Posterior cingulate gyrus (tissue), 11 donors: ENCODE results near the gene SARS1.
A peak's percentile ranks its signal among the peaks of the same experiment; 100 is the strongest.

ENCODE experiments used
- DNase-seq, 10 donors: peaks; one replicate each; pipeline versions ENCODE4 v3.0.0 to v3.0.0-alpha.2; 2020 to 2021; ENCODE audit warnings: mixed read lengths in 3 of 10
- intact Hi-C: fragments of 100-400 bp; cut with DNase I; formaldehyde crosslinking; loops from one replicate; pipeline ENCODE4 v1.15.1; 2023

SARS1 gene

DNA sequence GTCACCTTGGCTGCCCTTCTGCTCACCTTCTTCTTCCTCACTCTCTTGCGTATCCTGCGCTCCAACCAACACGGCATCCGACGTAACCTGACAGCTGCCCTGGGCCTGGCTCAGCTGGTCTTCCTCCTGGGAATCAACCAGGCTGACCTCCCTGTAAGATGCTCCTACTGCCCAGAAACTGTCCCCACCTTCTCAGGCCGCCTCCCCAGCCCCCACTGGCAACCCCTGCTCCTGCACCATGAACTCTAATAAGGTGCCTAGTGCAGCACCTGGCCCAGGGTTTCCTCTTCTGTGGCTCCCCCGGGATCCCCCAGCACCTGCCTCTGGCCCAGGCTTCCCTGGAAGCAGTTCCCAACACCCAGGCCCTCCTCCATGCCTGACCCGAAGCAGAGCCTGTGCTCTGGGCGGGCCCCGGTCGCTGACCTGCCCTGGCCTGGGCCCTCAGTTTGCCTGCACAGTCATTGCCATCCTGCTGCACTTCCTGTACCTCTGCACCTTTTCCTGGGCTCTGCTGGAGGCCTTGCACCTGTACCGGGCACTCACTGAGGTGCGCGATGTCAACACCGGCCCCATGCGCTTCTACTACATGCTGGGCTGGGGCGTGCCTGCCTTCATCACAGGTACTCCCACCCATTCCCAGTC, 56.4 kb downstream of the SARS1 start:
- intact Hi-C loops, result loop anchor here (10.0 kb wide), 2 partner anchors 155 to 265 kb away; partner anchors contain the start of genes ELAPOR1 and GPR61
- peak in 2 of 10 donors; percentile 67 to 82 for DNase-seq

GRCh38 chr1:109270623-109271317, 57.1 kb downstream of the SARS1 start:
- peak in 2 of 10 donors; percentile 76 to 82 for DNase-seq
- intact Hi-C loops, result no loop called here

DNA sequence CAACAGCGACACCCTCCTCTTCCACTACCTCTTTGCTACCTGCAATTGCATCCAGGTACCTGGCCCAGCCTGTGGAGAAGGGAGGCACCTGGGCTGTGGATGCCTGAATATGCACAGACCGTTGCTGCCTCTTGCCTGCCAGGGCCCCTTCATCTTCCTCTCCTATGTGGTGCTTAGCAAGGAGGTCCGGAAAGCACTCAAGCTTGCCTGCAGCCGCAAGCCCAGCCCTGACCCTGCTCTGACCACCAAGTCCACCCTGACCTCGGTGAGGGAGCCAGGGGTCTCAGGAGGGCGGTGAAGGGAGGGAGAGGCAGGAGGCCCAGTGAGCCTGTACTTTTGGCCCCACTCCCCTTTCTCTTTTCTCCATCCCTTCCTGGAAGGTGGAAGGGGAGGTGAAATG, 57.7 kb downstream of the SARS1 start:
- DNase-seq, result peak in 3 of 10 donors; percentile 25 to 63 (median 56)
- intact Hi-C loops, result no loop called here

DNA sequence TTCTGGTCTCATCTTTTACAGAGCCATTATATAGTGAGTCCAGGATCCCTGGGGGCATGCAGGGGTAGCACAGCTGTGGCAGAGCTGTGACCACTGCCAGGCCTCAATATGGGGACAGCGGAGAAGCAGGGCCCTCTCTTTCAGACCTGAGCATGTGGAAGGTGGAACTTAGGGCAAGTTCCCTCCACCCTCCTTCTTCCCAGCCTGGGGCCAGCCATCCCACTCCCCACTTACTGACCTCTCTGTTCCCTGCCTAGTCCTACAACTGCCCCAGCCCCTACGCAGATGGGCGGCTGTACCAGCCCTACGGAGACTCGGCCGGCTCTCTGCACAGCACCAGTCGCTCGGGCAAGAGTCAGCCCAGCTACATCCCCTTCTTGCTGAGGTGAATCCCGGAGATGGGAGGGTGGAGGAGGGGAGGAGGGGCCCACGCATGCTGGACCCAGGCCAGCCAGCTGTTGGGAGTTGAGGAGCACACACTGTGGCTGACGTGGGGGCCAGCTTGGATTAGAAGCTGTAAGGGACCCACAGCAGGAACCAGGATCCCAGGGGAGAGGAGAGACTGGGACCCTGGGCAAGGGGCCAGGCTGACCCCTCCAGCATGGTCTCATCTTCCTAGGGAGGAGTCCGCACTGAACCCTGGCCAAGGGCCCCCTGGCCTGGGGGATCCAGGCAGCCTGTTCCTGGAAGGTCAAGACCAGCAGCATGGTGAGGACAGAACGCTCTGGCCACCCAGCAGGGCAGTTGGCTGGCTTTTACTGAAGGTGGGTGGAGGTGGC, 58.5 kb downstream of the SARS1 start:
- DNase-seq, result peak in 5 of 10 donors; percentile 12 to 77 (median 64)
- intact Hi-C loops, result no loop called here

DNA sequence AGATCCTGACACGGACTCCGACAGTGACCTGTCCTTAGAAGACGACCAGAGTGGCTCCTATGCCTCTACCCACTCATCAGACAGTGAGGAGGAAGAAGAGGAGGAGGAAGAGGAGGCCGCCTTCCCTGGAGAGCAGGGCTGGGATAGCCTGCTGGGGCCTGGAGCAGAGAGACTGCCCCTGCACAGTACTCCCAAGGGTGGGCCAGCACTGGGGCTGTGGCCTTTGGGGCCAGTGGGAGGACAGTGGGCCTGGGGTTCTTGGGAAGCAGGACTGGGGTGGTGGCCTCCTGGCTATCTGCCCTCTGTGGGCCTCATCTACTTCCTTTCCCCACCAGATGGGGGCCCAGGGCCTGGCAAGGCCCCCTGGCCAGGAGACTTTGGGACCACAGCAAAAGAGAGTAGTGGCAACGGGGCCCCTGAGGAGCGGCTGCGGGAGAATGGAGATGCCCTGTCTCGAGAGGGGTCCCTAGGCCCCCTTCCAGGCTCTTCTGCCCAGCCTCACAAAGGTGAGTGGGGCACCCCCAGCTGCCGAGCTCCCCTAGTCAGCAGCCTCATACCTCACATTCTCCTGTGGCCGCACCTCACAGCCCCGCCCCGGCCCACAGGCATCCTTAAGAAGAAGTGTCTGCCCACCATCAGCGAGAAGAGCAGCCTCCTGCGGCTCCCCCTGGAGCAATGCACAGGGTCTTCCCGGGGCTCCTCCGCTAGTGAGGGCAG, 59.3 kb downstream of the SARS1 start:
- intact Hi-C loops, result no loop called here
- DNase-seq, result peak in 4 of 10 donors; percentile 8 to 85 (median 42)

DNA sequence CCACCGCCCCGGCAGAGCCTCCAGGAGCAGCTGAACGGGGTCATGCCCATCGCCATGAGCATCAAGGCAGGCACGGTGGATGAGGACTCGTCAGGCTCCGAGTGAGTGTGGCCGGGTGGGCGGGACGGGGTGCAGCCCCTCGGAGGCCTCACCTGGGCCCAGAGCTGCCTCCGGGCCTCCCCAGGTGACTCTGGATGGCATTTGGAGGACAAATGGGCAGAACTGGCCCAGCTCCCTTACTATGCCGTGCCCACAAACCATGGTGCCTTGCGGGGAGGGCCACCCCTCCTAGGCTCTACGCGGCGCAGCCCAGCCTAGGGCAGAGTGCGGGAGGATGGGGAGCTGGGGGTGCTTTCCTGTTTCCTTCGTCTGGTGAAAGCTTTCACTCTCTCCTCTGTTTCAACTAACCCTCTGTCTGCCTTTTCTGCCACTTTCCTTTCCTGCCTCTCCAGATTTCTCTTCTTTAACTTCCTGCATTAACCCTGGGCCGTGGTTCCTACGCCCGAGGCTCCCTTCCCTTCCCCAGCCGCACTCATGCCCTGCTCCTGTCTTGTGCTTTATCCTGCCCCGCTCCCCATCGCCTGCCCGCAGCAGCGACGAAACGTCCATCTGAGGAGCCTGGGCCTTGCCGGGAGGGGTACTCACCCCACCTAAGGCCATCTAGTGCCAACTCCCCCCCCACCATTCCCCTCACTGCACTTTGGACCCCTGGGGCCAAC, 60.0 kb downstream of the SARS1 start:
- intact Hi-C loops, result no loop called here
- DNase-seq, result peak in 4 of 10 donors; percentile 23 to 77 (median 46)

DNA sequence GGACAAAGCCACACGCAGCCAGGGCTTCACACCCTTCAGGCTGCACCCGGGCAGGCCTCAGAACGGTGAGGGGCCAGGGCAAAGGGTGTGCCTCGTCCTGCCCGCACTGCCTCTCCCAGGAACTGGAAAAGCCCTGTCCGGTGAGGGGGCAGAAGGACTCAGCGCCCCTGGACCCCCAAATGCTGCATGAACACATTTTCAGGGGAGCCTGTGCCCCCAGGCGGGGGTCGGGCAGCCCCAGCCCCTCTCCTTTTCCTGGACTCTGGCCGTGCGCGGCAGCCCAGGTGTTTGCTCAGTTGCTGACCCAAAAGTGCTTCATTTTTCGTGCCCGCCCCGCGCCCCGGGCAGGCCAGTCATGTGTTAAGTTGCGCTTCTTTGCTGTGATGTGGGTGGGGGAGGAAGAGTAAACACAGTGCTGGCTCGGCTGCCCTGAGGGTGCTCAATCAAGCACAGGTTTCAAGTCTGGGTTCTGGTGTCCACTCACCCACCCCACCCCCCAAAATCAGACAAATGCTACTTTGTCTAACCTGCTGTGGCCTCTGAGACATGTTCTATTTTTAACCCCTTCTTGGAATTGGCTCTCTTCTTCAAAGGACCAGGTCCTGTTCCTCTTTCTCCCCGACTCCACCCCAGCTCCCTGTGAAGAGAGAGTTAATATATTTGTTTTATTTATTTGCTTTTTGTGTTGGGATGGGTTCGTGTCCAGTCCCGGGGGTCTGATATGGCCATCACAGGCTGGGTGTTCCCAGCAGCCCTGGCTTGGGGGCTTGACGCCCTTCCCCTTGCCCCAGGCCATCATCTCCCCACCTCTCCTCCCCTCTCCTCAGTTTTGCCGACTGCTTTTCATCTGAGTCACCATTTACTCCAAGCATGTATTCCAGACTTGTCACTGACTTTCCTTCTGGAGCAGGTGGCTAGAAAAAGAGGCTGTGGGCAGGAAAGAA, 61.1 kb downstream of the SARS1 start:
- DNase-seq, result peak in 5 of 10 donors; percentile 16 to 82 (median 74)
- intact Hi-C loops, result no loop called here

GRCh38 chr1:109275706-109276345, 62.1 kb downstream of the SARS1 start:
- peak in 5 of 10 donors; percentile 20 to 77 (median 44) for DNase-seq
- intact Hi-C loops, result no loop called here

- DNase-seq, result peak; percentile 71 to 97 (median 86)
- intact Hi-C loops, result loop anchor here (1.0 kb wide), 1 partner anchor 120 kb away; the partner anchor contains the start of gene SORT1
Measured at GRCh38 chr1:109277434-109278204, 63.9 kb downstream of the SARS1 start.

- DNase-seq, result peak in 3 of 10 donors; percentile 1 to 63 (median 14)
- intact Hi-C loops, result no loop called here
Measured at GRCh38 chr1:109279615-109280278, 66.0 kb downstream of the SARS1 start.

DNA sequence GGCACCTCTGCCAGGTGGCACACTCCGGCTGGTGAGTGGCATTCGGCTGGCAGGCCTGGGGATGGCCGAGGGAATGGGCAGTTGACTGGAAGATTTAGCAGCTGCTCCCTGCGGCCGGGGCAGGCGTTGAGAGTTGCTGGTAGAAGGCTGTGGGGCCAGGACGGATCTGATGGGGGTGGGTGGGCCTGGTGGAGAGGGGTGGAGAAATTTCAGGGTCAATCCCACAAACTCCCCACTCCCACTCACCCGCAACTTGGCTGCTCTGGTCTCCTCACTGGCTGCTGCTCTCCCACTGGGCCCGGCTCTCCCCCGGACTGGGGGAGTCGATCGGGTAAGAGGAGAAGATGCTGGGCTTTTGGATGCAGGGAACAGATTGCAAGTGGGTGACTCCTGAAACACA, 67.1 kb downstream of the SARS1 start:
- intact Hi-C loops, result no loop called here
- DNase-seq, result peak in 4 of 10 donors; percentile 3 to 84 (median 75)

- intact Hi-C loops, result loop anchor here (2.0 kb wide), 1 partner anchor 23 kb away; no protein-coding TSS in a partner anchor
- peak in 3 of 10 donors; percentile 72 to 82 (median 80) for DNase-seq
Measured at GRCh38 chr1:109281680-109282496, 68.2 kb downstream of the SARS1 start.

GRCh38 chr1:109282497-109282951, 68.8 kb downstream of the SARS1 start:
- no peak for DNase-seq
- intact Hi-C loops, result loop anchor here (2.0 kb wide), 1 partner anchor 22 kb away; no protein-coding TSS in a partner anchor

- intact Hi-C loops, result loop anchor here (1.0 to 2.0 kb wide), 2 partner anchors 22 to 116 kb away; no protein-coding TSS in a partner anchor
- DNase-seq, result peak; percentile 97 to 100 (median 99)
Measured at GRCh38 chr1:109282952-109283747, 69.4 kb downstream of the SARS1 start, which contains the start of gene PSRC1. PSRC1 (minus strand) TSS chr1:109283145.
